H1 (cell line): ENCODE results near the gene SLC22A31. TPM values are rescaled to one million over a fixed set of nuclear protein-coding genes. Genes with fewer than 3 reads are reported as not detected.

Experiments used
- CTCF ChIA-PET: fragments of 300-600 bp; sonication (Branson Sonifier 250); formaldehyde crosslinking; loops from one replicate; lab custom pipeline; 2021; ENCODE audit not compliant: partially characterized antibody; lab: Charles Lee
- POLR2A ChIA-PET: fragments of 300-600 bp; sonication (Branson Sonifier 250); formaldehyde crosslinking; loops from one replicate; lab custom pipeline; 2021; ENCODE audit warnings: inconsistent platforms; ENCODE audit not compliant: partially characterized antibody; lab: Charles Lee
- DNase-seq, 2 experiments: peaks; one replicate each; pipeline versions ENCODE4 v3.0.0 to v3.0.0-alpha.2; 2010 to 2022; ENCODE audit warnings: low spot score in 2 of 2, low read depth in 1 of 2, mixed read lengths in 1 of 2
- FAIRE-seq: peaks from 2 replicates; lab custom pipeline; 2011; peaks lifted over from hg19 to GRCh38; lab: Jason Lieb, UNC
- H2AFZ ChIP-seq: 2 replicates; pipeline ENCODE4 v1.8.1; 2012; ENCODE audit warnings: low read length, inconsistent platforms
- H2AK5ac ChIP-seq: 2 replicates; pipeline ENCODE4 v1.6.1; 2013; ENCODE audit warnings: low read depth, low read length
- H2BK120ac ChIP-seq: replicated peaks from 2 replicates; pipeline ENCODE3; 2013; ENCODE audit warnings: low read depth, low read length, inconsistent platforms
- H2BK12ac ChIP-seq: 2 replicates; pipeline ENCODE4 v1.6.1; 2013; ENCODE audit warnings: low read depth, low read length
- H2BK15ac ChIP-seq: 2 replicates; pipeline ENCODE4 v1.6.1; 2013; ENCODE audit warnings: low read length
- H2BK20ac ChIP-seq: 2 replicates; pipeline ENCODE4 v1.6.1; 2013; ENCODE audit warnings: low read length
- H2BK5ac ChIP-seq: 2 replicates; pipeline ENCODE4 v1.6.1; 2013; ENCODE audit warnings: low read depth, low read length
- H3K14ac ChIP-seq: 2 replicates; pipeline ENCODE4 v1.6.1; 2013; ENCODE audit warnings: inconsistent platforms; ENCODE audit not compliant: insufficient read length
- H3K18ac ChIP-seq: 2 replicates; pipeline ENCODE4 v1.6.1; 2013; ENCODE audit warnings: low read length; ENCODE audit errors: extremely low read depth
- H3K23ac ChIP-seq: 2 replicates; pipeline ENCODE4 v1.6.1; 2013; ENCODE audit warnings: inconsistent platforms; ENCODE audit not compliant: insufficient read length
- H3K23me2 ChIP-seq: 2 replicates; pipeline ENCODE4 v1.6.1; 2013; ENCODE audit warnings: low read depth, low read length
- H3K27ac ChIP-seq: 2 replicates; pipeline ENCODE4 v1.6.1; 2011; ENCODE audit warnings: low read depth, low read length, inconsistent platforms
- H3K27me3 ChIP-seq, 4 experiments: replicated peaks in 1 of 4; 1 replicate in 1 of 4; 2 replicates in 3 of 4; pipeline versions ENCODE4 v1.6.1 to v1.8.1; 2011 to 2013; ENCODE audit warnings: low read length in 3 of 4, mild to moderate bottlenecking in 3 of 4, inconsistent platforms in 2 of 4, mixed read lengths in 2 of 4, moderate library complexity in 1 of 4; ENCODE audit not compliant: control insufficient read depth in 3 of 4, insufficient read depth in 3 of 4; ENCODE audit errors: extremely low read depth in 1 of 4
- H3K36me3 ChIP-seq, 4 experiments: 2 replicates each; pipeline versions ENCODE4 v1.6.1 to v1.8.1; 2011 to 2013; ENCODE audit warnings: mild to moderate bottlenecking in 4 of 4, low read length in 3 of 4, moderate library complexity in 2 of 4, control low read depth in 1 of 4, inconsistent platforms in 1 of 4; ENCODE audit not compliant: insufficient read depth in 4 of 4, control insufficient read depth in 2 of 4
- H3K4ac ChIP-seq: replicated peaks from 2 replicates; pipeline ENCODE3; 2013; ENCODE audit warnings: low read length, low read depth, mixed read lengths, inconsistent platforms; ENCODE audit not compliant: insufficient read length
- H3K4me1 ChIP-seq, 4 experiments: replicated peaks in 1 of 4; 1 replicate in 1 of 4; 2 replicates in 3 of 4; pipeline versions ENCODE4 v1.6.1 to v1.8.1; 2011 to 2013; ENCODE audit warnings: low read length in 3 of 4, inconsistent platforms in 2 of 4, mixed read lengths in 1 of 4; ENCODE audit not compliant: insufficient read depth in 4 of 4, control insufficient read depth in 3 of 4
- H3K4me2 ChIP-seq, 2 experiments: 2 replicates each; pipeline versions ENCODE4 v1.6.1 to v1.8.1; 2011 to 2013; ENCODE audit warnings: low read depth in 2 of 2, low read length in 2 of 2, control low read depth in 1 of 2, inconsistent platforms in 1 of 2, mild to moderate bottlenecking in 1 of 2; ENCODE audit not compliant: insufficient read depth in 1 of 2
- H3K4me3 ChIP-seq, 4 experiments: fragments of 200-600, 300-600 bp in 1 of 4; sonication (generic), shearing (Covaris generic), sonication (Bioruptor Twin) in 1 of 4; 2 replicates each; pipeline versions ENCODE4 v1.5.1 to v1.8.1; 2011 to 2016; ENCODE audit warnings: low read length in 4 of 4, low read depth in 3 of 4, control low read depth in 2 of 4, inconsistent platforms in 2 of 4, mild to moderate bottlenecking in 2 of 4, mixed read lengths in 1 of 4, moderate library complexity in 1 of 4; ENCODE audit not compliant: insufficient read depth in 2 of 4; ENCODE audit errors: extremely low read depth in 1 of 4
- H3K56ac ChIP-seq: replicated peaks from 2 replicates; pipeline ENCODE3; 2013; ENCODE audit warnings: low read depth, mild to moderate bottlenecking, mixed read lengths, low read length, inconsistent platforms; ENCODE audit not compliant: insufficient read length
- H3K79me1 ChIP-seq: 2 replicates; pipeline ENCODE4 v1.6.1; 2013; ENCODE audit warnings: low read depth, low read length, control low read depth
- H3K79me2 ChIP-seq, 2 experiments: 2 replicates each; pipeline versions ENCODE4 v1.6.1 to v1.8.1; 2012 to 2013; ENCODE audit warnings: low read length in 2 of 2, mild to moderate bottlenecking in 2 of 2, inconsistent platforms in 1 of 2; ENCODE audit not compliant: insufficient read depth in 2 of 2, control insufficient read depth in 1 of 2
- H3K9ac ChIP-seq, 4 experiments: replicated peaks in 1 of 4; 1 replicate in 1 of 4; 2 replicates in 3 of 4; pipeline versions ENCODE4 v1.6.1 to v1.8.1; 2011 to 2013; ENCODE audit warnings: low read depth in 3 of 4, low read length in 3 of 4, control low read depth in 2 of 4, mild to moderate bottlenecking in 2 of 4, moderate library complexity in 2 of 4, inconsistent platforms in 1 of 4; ENCODE audit errors: extremely low read depth in 1 of 4
- H3K9me3 ChIP-seq, 2 experiments: 2 replicates each; pipeline versions ENCODE4 v1.6.1 to v1.8.1; 2012 to 2013; ENCODE audit warnings: mild to moderate bottlenecking in 2 of 2, moderate library complexity in 2 of 2, control low read depth in 1 of 2, inconsistent platforms in 1 of 2, low read depth in 1 of 2, low read length in 1 of 2, mixed read lengths in 1 of 2; ENCODE audit not compliant: insufficient read depth in 2 of 2
- H4K20me1 ChIP-seq, 2 experiments: replicated peaks in 1 of 2; 2 replicates each; pipeline versions ENCODE3 to v1.8.1; 2011 to 2013; ENCODE audit warnings: inconsistent platforms in 2 of 2, low read length in 2 of 2, mild to moderate bottlenecking in 1 of 2; ENCODE audit not compliant: insufficient read depth in 2 of 2, control insufficient read depth in 1 of 2
- H4K5ac ChIP-seq: 2 replicates; pipeline ENCODE4 v1.6.1; 2013; ENCODE audit warnings: low read length, low read depth, mixed read lengths, inconsistent platforms; ENCODE audit not compliant: insufficient read length
- H4K8ac ChIP-seq: 2 replicates; pipeline ENCODE4 v1.8.0; 2013; ENCODE audit warnings: mild to moderate bottlenecking, moderate library complexity, low read length, inconsistent platforms; ENCODE audit not compliant: insufficient read depth; ENCODE audit errors: extremely low read depth
- H4K91ac ChIP-seq: replicated peaks from 2 replicates; pipeline ENCODE3; 2013; ENCODE audit warnings: low read length, mixed read lengths, inconsistent platforms; ENCODE audit not compliant: insufficient read length
- ATF3 ChIP-seq: IDR thresholded peaks from 2 replicates; pipeline ENCODE4 v1.6.1; 2011; ENCODE audit warnings: low read depth, mild to moderate bottlenecking, low read length; ENCODE audit not compliant: insufficient read depth
- BCL11A ChIP-seq, 2 experiments: IDR thresholded peaks; one replicate each; pipeline ENCODE4 v1.6.1; 2011; ENCODE audit warnings: low read depth in 2 of 2, low read length in 2 of 2, mild to moderate bottlenecking in 2 of 2
- GABPA ChIP-seq: IDR thresholded peaks from 2 replicates; pipeline ENCODE4 v1.6.1; 2011; ENCODE audit warnings: mild to moderate bottlenecking, low read length, moderate library complexity, borderline replicate concordance; ENCODE audit not compliant: insufficient read depth
- HDAC2 ChIP-seq, 2 experiments: fragments of 300-600 bp in 1 of 2; sonication (generic) in 1 of 2; IDR thresholded peaks; 2 replicates each; pipeline ENCODE4 v1.6.1; 2011 to 2012; ENCODE audit warnings: low read depth in 2 of 2, low read length in 2 of 2, mild to moderate bottlenecking in 2 of 2, moderate library complexity in 2 of 2, borderline replicate concordance in 1 of 2, inconsistent platforms in 1 of 2
- KDM5A ChIP-seq: fragments of 200-600 bp; IDR thresholded peaks from 2 replicates; pipeline ENCODE4 v1.7.1; 2012; ENCODE audit warnings: mild to moderate bottlenecking, low read length, inconsistent platforms, mixed read lengths
- POLR2AphosphoS5 ChIP-seq: IDR thresholded peaks from 2 replicates; pipeline ENCODE4 v1.6.1; 2011; ENCODE audit warnings: low read depth, low read length
- TCF12 ChIP-seq: IDR thresholded peaks from 2 replicates; pipeline ENCODE4 v1.6.1; 2011; ENCODE audit warnings: low read depth, mild to moderate bottlenecking, low read length
- WGBS, 2 experiments: shearing (Covaris generic) in 1 of 2; methylation state at CpG; one replicate each; pipeline versions ENCODE4 v1.1.6 to v1.1.7; 2013 to 2015; ENCODE audit warnings: low lambda C conversion rate in 2 of 2, mixed read lengths in 2 of 2, inconsistent platforms in 1 of 2, low coverage in 1 of 2, missing lambda C conversion rate in 1 of 2; ENCODE audit not compliant: insufficient replicate concordance in 2 of 2, insufficient coverage in 1 of 2, insufficient read length in 1 of 2; ENCODE audit errors: extremely low coverage in 1 of 2, missing lambda C conversion rate in 1 of 2; 5-methylcytosine and 5-hydroxymethylcytosine counted together
- polyA plus RNA-seq, 7 experiments: library from polyadenylated mRNA; depleted of rRNA in 3 of 7; stranded (reverse) in 5 of 7; unstranded in 2 of 7; fragments of >200 nt in 5 of 7; fragments of 200-250 nt in 2 of 7; gene quantifications; 1 replicate in 5 of 7; 2 replicates in 1 of 7; 4 replicates in 1 of 7; pipeline versions ENCODE4 v1.2.1 to v1.2.3, GENCODE V29; 2011 to 2013; ENCODE audit warnings: missing spikeins in 2 of 7, mixed read lengths in 2 of 7
- total RNA-seq: library from RNA; stranded (reverse); fragmentation: NEBNext Ultra II Directional; extraction: Animal tissue kit (Norgen Biotek cat#: 25700); gene quantifications from 2 replicates; pipeline ENCODE4 v1.2.1, GENCODE V29; 2021
- TF ChIP-seq, protein P1 (sequence below): IDR thresholded peaks from 2 replicates; pipeline ENCODE4 v1.6.1; 2012; ENCODE audit warnings: low read length, inconsistent platforms

The SLC22A31 gene
- total and polyA plus RNA-seq, 2 of the 8 experiments (the other 6 are each of a cell fraction or from before 2014, with no cell fraction given), result 7.7 to 10.6 TPM

GRCh38 chr16:89164847-89165680 lies 35.3 kb downstream of the SLC22A31 start:
- no peak overlapping the region for H2BK15ac ChIP-seq
- 0 out of 2 replicates have a peak overlapping the region, but pooled peaks have one; percentile 51 for H4K8ac ChIP-seq
- no peak overlapping the region for H3K27ac ChIP-seq
- H3K23me2 ChIP-seq, result no peaks in the 10 kb centered on the region
- no peaks in the 10 kb centered on the region for H3K79me2 ChIP-seq
- H3K56ac ChIP-seq, result no peak overlapping the region
- H2BK12ac ChIP-seq, result 0 out of 2 replicates have a peak overlapping the region, but pooled peaks have one; percentile 50
- H3K4me3 ChIP-seq, result no peak overlapping the region
- no peak overlapping the region for H2AFZ ChIP-seq
- no peaks in the 10 kb centered on the region for H3K36me3 ChIP-seq
- no peak overlapping the region for H3K4me2 ChIP-seq
- no peaks in the 10 kb centered on the region for H3K79me1 ChIP-seq
- no peak overlapping the region for H2BK20ac ChIP-seq
- no peak overlapping the region for H3K23ac ChIP-seq
- 90% methylated on average over 15 of the region's 20 CpGs; no CpG with 5 or more reads in 1 of the 2 experiments for WGBS, 2 experiments
- H3K18ac ChIP-seq, result no peak overlapping the region
- peaks cover 0 to 7% of the 10 kb centered on the region in 2 experiments; a peak in 1 of 4 replicates for H3K9me3 ChIP-seq
- no peak overlapping the region for H4K91ac ChIP-seq
- POLR2A ChIA-PET, result interaction anchor here (0.7 to 2.1 kb wide), 4 partner anchors 9 to 358 kb away, joined by 3 to 6 read pairs (median 3); no protein-coding TSS in a partner anchor
- H3K27me3 ChIP-seq, result peaks cover 0 to 3% (median 0%) of the 10 kb centered on the region in 4 experiments; a peak in 3 of 7 replicates
- CTCF ChIA-PET, result interaction anchor here (0.9 to 1.7 kb wide), 4 partner anchors 10 to 349 kb away, joined by 3 to 6 read pairs (median 3); no protein-coding TSS in a partner anchor
- H3K4ac ChIP-seq, result no peak overlapping the region
- FAIRE-seq (no peak), DNase-seq (no peak)
- H4K20me1 ChIP-seq, result no peaks in the 10 kb centered on the region
- H3K14ac ChIP-seq, result no peak overlapping the region
- H4K5ac ChIP-seq, result no peak overlapping the region
- H3K9ac ChIP-seq, result no peak overlapping the region
- H2BK5ac ChIP-seq, result no peak overlapping the region
- no peak overlapping the region for H2AK5ac ChIP-seq
- peaks cover 0 to 7% (median 6%) of the 10 kb centered on the region in 4 experiments; a peak in 6 of 7 replicates for H3K4me1 ChIP-seq
- H2BK120ac ChIP-seq, result no peak overlapping the region
- TF ChIP-seq KDM5A (no peak), ATF3 (no peak), GABPA (no peak), HDAC2 (IDR thresholded peaks at IDR 0.05; ENCODE audit: borderline replicate concordance in 1 of 2, low read depth in 2 of 2, low read length in 2 of 2) (no peak), BCL11A (IDR thresholded peaks at IDR 0.05; ENCODE audit: low read depth in 2 of 2, low read length in 2 of 2) (no peak), POLR2AphosphoS5 (no peak), TCF12 (no peak)
- TF ChIP-seq, protein P1, sequence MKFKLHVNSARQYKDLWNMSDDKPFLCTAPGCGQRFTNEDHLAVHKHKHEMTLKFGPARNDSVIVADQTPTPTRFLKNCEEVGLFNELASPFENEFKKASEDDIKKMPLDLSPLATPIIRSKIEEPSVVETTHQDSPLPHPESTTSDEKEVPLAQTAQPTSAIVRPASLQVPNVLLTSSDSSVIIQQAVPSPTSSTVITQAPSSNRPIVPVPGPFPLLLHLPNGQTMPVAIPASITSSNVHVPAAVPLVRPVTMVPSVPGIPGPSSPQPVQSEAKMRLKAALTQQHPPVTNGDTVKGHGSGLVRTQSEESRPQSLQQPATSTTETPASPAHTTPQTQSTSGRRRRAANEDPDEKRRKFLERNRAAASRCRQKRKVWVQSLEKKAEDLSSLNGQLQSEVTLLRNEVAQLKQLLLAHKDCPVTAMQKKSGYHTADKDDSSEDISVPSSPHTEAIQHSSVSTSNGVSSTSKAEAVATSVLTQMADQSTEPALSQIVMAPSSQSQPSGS, result no peak
